Neural progenitor cell (in vitro differentiated cells): ENCODE measurements around the gene ACVR1. TPM values are rescaled to one million over a fixed set of nuclear protein-coding genes. Genes with fewer than 3 reads are reported as not detected.

Source experiments
- DNase-seq: peaks from one replicate; pipeline ENCODE4 v3.0.0-alpha.2; 2016; ENCODE audit warnings: low spot score
- H2AFZ ChIP-seq: fragments of 200-600 bp; sonication (generic); replicated peaks from 2 replicates; pipeline ENCODE4 v1.6.1; 2016; ENCODE audit warnings: antibody characterized with exemption
- H3F3A ChIP-seq: fragments of 200-600 bp; sonication (generic); 2 replicates; pipeline ENCODE4 v1.6.1; 2016; ENCODE audit warnings: antibody characterized with exemption, low read depth
- H3K27ac ChIP-seq: fragments of 200-600 bp; sonication (generic); 2 replicates; pipeline ENCODE4 v1.5.1; 2016; ENCODE audit warnings: mild to moderate bottlenecking
- H3K27me3 ChIP-seq: fragments of 200-600 bp; sonication (generic); 2 replicates; pipeline ENCODE4 v1.6.1; 2016; ENCODE audit warnings: mild to moderate bottlenecking, moderate library complexity
- H3K36me3 ChIP-seq: fragments of 200-600 bp; sonication (generic); 2 replicates; pipeline ENCODE4 v1.5.1; 2016
- H3K4me1 ChIP-seq: fragments of 200-600 bp; sonication (generic); 2 replicates; pipeline ENCODE4 v1.6.1; 2016; ENCODE audit warnings: mixed run types
- H3K4me2 ChIP-seq: fragments of 200-600 bp; sonication (generic); 2 replicates; pipeline ENCODE4 v1.6.1; 2016
- H3K4me3 ChIP-seq: fragments of 200-600 bp; sonication (generic); 2 replicates; pipeline ENCODE4 v1.5.1; 2016
- H3K79me2 ChIP-seq: fragments of 200-600 bp; sonication (generic); 2 replicates; pipeline ENCODE4 v1.6.1; 2016; ENCODE audit warnings: low read depth
- H3K9ac ChIP-seq: fragments of 200-600 bp; sonication (generic); 2 replicates; pipeline ENCODE4 v1.6.1; 2016
- H3K9me3 ChIP-seq: fragments of 200-600 bp; sonication (generic); 2 replicates; pipeline ENCODE4 v1.5.1; 2016; ENCODE audit warnings: low read depth
- H4K20me1 ChIP-seq: fragments of 200-600 bp; sonication (generic); 2 replicates; pipeline ENCODE4 v1.6.1; 2016; ENCODE audit warnings: low read depth
- H3K27ac Mint-ChIP-seq: 3 replicates; pipeline ENCODE4 v1.8.0; 2021; ENCODE audit warnings: mixed read lengths
- H3K27me3 Mint-ChIP-seq: 2 replicates; pipeline ENCODE4 v1.8.0; 2022; ENCODE audit warnings: low read depth, mild to moderate bottlenecking, inconsistent platforms, moderate library complexity, mixed read lengths; ENCODE audit not compliant: insufficient read depth
- H3K36me3 Mint-ChIP-seq: 3 replicates; pipeline ENCODE4 v1.8.0; 2021; ENCODE audit warnings: mixed read lengths
- H3K4me1 Mint-ChIP-seq: 3 replicates; pipeline ENCODE4 v1.8.0; 2021; ENCODE audit warnings: mixed read lengths
- H3K4me3 Mint-ChIP-seq: 3 replicates; pipeline ENCODE4 v1.8.0; 2021; ENCODE audit warnings: mild to moderate bottlenecking, moderate library complexity, mixed read lengths
- H3K9me3 Mint-ChIP-seq: 3 replicates; pipeline ENCODE4 v1.8.0; 2020; ENCODE audit warnings: mixed read lengths
- CTCF ChIP-seq: fragments of 200-600 bp; sonication (generic); IDR thresholded peaks from 2 replicates; pipeline ENCODE4 v1.5.1; 2017; ENCODE audit warnings: antibody characterized with exemption, mild to moderate bottlenecking
- EZH2 ChIP-seq: fragments of 200-600 bp; sonication (generic); IDR thresholded peaks from 2 replicates; pipeline ENCODE4 v1.6.1; 2017; ENCODE audit warnings: antibody characterized with exemption, mild to moderate bottlenecking, moderate library complexity
- EZH2phosphoT487 ChIP-seq: fragments of 200-600 bp; sonication (generic); IDR thresholded peaks from 2 replicates; pipeline ENCODE4 v1.6.1; 2017; ENCODE audit warnings: antibody characterized with exemption
- total RNA-seq: library from RNA; depleted of rRNA; stranded (reverse); fragments of >200 nt; gene quantifications from 2 replicates; pipeline ENCODE4 v1.2.3, GENCODE V29; 2015; ENCODE audit warnings: low replicate concordance

The ACVR1 gene
- total RNA-seq, 1 donor from 2014 or later = 14.0 TPM

- Histone ChIP-seq H3K27me3 (no peaks in the 10 kb centered on the region), H3K79me2 (no peaks in the 10 kb centered on the region), H4K20me1 (no peaks in the 10 kb centered on the region), H3K9me3 (peaks cover 13% of the 10 kb centered on the region), H2AFZ (no peak overlapping the region), H3F3A (no peaks in the 10 kb centered on the region), H3K9ac (no peak overlapping the region), H3K4me3 (no peak overlapping the region), H3K27ac (no peak overlapping the region), H3K4me2 (no peak overlapping the region), H3K36me3 (no peaks in the 10 kb centered on the region), H3K4me1 (no peaks in the 10 kb centered on the region)
- Mint-ChIP-seq H3K27me3 (no peaks in the 10 kb centered on the region), H3K4me3 (no peak overlapping the region), H3K27ac (no peak overlapping the region), H3K9me3 (peaks cover 16% of the 10 kb centered on the region), H3K36me3 (no peaks in the 10 kb centered on the region), H3K4me1 (no peaks in the 10 kb centered on the region)
- no peak for DNase-seq
- no peak for TF ChIP-seq EZH2phosphoT487
- TF ChIP-seq EZH2 = no peak
- TF ChIP-seq CTCF = no peak
These were observed 176.3 kb downstream of the ACVR1 start for GRCh38 chr2:157699806-157700205.

DNA sequence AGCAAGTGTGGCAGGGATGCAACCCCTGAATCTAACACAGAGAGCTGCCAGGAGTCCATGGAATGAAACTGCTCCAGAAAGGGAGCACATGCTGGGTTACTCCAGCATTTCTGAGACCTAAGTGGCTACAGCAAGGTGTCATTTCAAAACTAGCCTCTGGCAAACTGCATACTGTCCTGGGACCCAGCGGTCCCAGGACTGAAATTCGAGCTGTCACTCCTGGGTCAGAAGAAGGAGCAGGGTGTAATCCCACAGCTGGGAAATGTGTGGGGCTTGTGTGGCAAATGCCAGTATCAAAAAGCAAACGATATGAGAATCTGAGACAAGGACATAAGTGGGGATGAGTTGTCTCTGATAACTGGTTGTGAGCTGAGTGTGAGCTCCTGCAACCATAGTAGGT, 177.1 kb downstream of the ACVR1 start:
- H3K36me3 Mint-ChIP-seq = no peaks in the 10 kb centered on the region
- no peak overlapping the region for H3K27ac Mint-ChIP-seq
- H3K9me3 Mint-ChIP-seq = peaks cover 16% of the 10 kb centered on the region
- no peak for TF ChIP-seq EZH2
- no peak for TF ChIP-seq EZH2phosphoT487
- no peak for TF ChIP-seq CTCF
- Histone ChIP-seq H4K20me1 (no peaks in the 10 kb centered on the region), H3K9ac (no peak overlapping the region), H3K27ac (no peak overlapping the region), H3K4me2 (no peak overlapping the region), H3K27me3 (no peaks in the 10 kb centered on the region), H3K36me3 (no peaks in the 10 kb centered on the region), H3K9me3 (peaks cover 13% of the 10 kb centered on the region), H3F3A (no peaks in the 10 kb centered on the region), H3K79me2 (no peaks in the 10 kb centered on the region), H3K4me3 (no peak overlapping the region), H2AFZ (no peak overlapping the region), H3K4me1 (no peaks in the 10 kb centered on the region)
- no peaks in the 10 kb centered on the region for H3K4me1 Mint-ChIP-seq
- H3K4me3 Mint-ChIP-seq = no peak overlapping the region
- no peaks in the 10 kb centered on the region for H3K27me3 Mint-ChIP-seq
- DNase-seq = no peak

DNA sequence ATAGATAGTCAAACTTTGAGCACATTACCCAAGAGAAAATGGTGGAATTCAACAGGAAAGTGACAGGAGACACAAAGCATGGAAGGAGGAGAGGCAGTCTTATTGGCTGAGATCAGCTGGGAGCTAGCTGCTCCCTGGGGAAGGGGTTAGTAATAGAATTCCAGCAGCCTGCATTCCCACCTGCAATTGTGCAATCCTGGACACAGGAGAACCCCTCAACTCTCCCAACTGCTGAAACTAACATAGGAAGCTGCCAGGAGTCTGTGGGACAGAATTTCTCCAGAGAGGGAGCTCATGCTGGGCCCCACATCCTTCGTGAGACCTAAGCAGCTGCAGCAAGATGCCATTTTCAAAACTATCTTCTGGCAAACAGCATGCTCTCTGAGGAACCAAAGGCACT, 177.7 kb downstream of the ACVR1 start:
- Mint-ChIP-seq H3K4me3 (no peak overlapping the region), H3K9me3 (peaks cover 12% of the 10 kb centered on the region), H3K27me3 (no peaks in the 10 kb centered on the region), H3K4me1 (no peaks in the 10 kb centered on the region), H3K36me3 (no peaks in the 10 kb centered on the region), H3K27ac (no peak overlapping the region)
- DNase-seq = no peak
- TF ChIP-seq EZH2 (no peak), CTCF (no peak), EZH2phosphoT487 (no peak)
- no peaks in the 10 kb centered on the region for H3K79me2 ChIP-seq
- no peak overlapping the region for H3K4me2 ChIP-seq
- no peak overlapping the region for H3K4me3 ChIP-seq
- H3F3A ChIP-seq = no peaks in the 10 kb centered on the region
- H3K27me3 ChIP-seq = no peaks in the 10 kb centered on the region
- no peaks in the 10 kb centered on the region for H4K20me1 ChIP-seq
- peaks cover 13% of the 10 kb centered on the region for H3K9me3 ChIP-seq
- H2AFZ ChIP-seq = no peak overlapping the region
- no peak overlapping the region for H3K9ac ChIP-seq
- no peaks in the 10 kb centered on the region for H3K36me3 ChIP-seq
- no peak overlapping the region for H3K27ac ChIP-seq
- H3K4me1 ChIP-seq = no peaks in the 10 kb centered on the region

- no peaks in the 10 kb centered on the region for H3K4me1 Mint-ChIP-seq
- Histone ChIP-seq H2AFZ (no peak overlapping the region), H4K20me1 (no peaks in the 10 kb centered on the region), H3K9ac (no peak overlapping the region), H3K9me3 (peaks cover 6% of the 10 kb centered on the region), H3K27ac (no peak overlapping the region), H3K4me1 (no peaks in the 10 kb centered on the region), H3F3A (no peaks in the 10 kb centered on the region), H3K79me2 (no peaks in the 10 kb centered on the region), H3K4me2 (no peak overlapping the region), H3K4me3 (no peak overlapping the region), H3K27me3 (no peaks in the 10 kb centered on the region), H3K36me3 (no peaks in the 10 kb centered on the region)
- no peak overlapping the region for H3K27ac Mint-ChIP-seq
- H3K4me3 Mint-ChIP-seq = no peak overlapping the region
- H3K9me3 Mint-ChIP-seq = peaks cover 6% of the 10 kb centered on the region
- no peak for DNase-seq
- H3K36me3 Mint-ChIP-seq = no peaks in the 10 kb centered on the region
- H3K27me3 Mint-ChIP-seq = no peaks in the 10 kb centered on the region
- TF ChIP-seq EZH2phosphoT487 (no peak), CTCF (no peak), EZH2 (no peak)
These were observed 180.1 kb downstream of the ACVR1 start for GRCh38 chr2:157696036-157696435.
